Activated CD8-positive, alpha-beta memory T cell treated with anti-CD3 and anti-CD28 coated beads, Interleukin-2, amount 50 U/mL, for 48 hours (primary cell): ENCODE measurements around the gene MAML3.

Experiments
- DNase-seq: peaks from one replicate; pipeline ENCODE4 v3.0.0-alpha.2; 2020

Gene MAML3

GRCh38 chr4:140069066-140069465, 84.9 kb downstream of the MAML3 start:
- DNase-seq: no peak

- DNase-seq: no peak
Observed at GRCh38 chr4:140068271-140068670, 85.7 kb downstream of the MAML3 start.

- DNase-seq: no peak
Observed at GRCh38 chr4:140066031-140066930, 87.7 kb downstream of the MAML3 start.

DNA sequence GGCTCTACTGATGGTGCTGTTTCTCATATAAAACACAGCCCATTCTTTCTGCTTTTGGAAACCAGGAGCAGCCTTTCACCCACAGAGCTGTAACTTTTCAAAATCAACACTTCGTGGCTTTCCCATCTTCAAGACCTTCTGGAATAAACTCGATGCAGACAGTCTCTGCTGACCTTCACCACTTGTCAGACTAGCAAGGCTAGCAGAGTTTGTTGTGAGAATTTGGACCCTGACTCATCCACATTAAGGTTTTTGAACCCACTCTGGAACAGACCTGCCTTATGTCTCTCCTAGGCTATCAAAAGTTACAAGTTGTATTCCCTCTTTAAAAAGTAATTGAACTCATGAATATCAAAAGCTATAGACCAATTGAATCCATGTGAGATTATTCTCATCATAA, 88.6 kb downstream of the MAML3 start:
- no peak for DNase-seq

DNA sequence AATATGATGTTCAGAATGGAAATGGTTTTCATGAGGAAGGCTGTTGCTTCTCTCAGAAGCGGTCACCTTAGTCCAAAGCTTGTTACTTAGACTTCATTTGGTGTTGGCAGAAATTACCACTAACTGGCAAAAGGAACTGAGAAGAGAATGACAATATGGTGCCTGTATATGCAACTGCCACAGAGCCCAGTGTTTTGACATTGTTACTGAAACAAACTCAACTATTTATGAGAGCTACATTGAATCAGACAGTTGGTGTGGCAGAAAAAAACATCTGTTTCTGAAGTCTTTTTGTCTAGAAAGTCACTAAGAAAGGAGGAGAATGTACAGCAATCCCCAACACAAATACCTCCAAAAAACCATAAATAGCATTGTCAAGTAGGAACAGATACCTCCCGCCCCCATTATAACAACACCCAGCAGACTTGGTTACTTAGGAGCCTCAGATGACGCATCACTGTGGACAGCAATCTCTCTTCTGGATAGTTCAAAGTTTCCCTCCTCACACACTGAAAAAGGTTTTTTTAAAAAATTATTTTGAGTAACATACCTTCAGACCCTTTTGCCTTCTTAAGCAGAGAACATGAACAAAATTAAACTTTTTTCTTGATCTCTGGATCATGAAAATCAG, 92.2 kb downstream of the MAML3 start:
- DNase-seq: no peak

DNA sequence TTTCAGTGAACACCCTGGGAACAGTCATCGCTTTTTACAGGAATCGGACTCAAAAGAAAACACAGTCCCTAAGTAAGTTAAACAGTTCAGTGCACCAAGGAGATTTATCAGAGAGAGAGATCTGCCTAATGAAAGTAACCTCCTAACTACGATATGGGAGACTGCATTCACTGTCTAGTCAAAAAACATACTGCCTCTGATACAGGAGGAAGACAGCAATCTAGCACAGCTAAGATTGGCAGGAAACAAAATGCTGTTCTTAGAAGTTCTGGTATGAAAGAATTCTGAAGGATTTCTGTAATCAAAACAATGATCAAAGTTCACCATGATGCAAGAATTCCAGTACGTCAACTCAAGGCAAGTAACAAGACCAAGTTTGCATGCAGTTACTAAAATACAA, 92.8 kb downstream of the MAML3 start:
- DNase-seq: no peak

DNA sequence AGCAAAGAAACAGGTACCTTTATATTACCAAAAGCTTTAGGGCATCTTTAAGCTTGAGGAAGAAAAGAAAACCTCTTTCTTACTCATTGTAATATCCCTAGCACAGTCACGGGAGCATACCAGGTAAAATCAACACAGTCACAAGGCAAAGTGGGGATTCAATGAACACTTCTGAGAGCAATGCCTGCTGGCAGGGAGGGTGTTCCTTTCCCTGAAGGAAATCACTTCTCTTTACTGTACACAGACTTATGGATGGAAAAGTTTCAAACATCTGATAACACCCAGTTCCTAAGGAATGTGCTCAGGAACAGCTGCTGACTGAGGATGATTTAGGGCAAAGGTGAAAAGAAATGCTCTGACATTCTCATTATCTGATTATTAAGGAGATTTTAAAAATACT, 94.8 kb downstream of the MAML3 start:
- no peak for DNase-seq

DNA sequence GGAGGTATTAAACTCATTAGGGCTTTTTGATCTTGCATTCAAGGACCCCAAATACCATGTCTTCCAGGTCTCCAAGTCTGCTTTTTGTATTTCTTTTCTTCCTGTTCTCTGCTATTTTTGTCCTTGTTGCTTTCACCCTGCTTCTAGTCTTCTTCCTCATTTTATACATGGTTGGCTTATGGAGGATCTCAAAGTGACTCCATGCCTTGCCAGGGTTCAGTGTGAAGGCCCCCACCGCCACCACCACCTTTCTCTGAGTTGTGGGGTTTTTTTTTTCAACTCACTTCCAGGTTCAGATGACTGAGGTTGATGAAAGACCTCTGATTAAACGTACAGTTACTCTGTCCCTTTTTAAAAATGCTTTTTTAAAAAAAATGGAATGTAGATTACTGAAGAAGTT, 96.3 kb downstream of the MAML3 start:
- no peak for DNase-seq

DNA sequence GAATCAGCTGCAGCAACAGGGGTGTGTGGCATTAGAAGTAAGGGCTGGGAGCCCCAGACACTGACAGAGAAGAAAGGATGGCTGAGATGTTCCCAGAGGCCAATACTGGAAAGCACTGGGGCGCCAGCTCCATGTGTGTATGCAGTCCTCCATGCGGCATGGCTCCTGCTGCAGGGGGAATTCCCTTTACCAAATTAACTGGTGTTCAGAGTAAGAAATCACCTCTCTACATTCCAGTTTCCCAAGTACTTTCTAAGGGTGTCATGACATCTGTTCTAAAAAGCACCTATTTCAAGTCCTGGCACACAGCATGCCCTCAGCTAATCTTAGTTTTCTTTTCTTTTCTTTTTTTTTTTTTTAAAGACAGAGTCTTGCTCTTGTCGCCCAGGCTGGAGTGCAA, 98.0 kb downstream of the MAML3 start:
- DNase-seq: no peak

GRCh38 chr4:140054861-140055260, 99.1 kb downstream of the MAML3 start:
- no peak for DNase-seq

- no peak for DNase-seq
Observed at GRCh38 chr4:140053185-140053584, 100.8 kb downstream of the MAML3 start.

- no peak for DNase-seq
Observed at GRCh38 chr4:140052050-140052449, 101.9 kb downstream of the MAML3 start.

DNA sequence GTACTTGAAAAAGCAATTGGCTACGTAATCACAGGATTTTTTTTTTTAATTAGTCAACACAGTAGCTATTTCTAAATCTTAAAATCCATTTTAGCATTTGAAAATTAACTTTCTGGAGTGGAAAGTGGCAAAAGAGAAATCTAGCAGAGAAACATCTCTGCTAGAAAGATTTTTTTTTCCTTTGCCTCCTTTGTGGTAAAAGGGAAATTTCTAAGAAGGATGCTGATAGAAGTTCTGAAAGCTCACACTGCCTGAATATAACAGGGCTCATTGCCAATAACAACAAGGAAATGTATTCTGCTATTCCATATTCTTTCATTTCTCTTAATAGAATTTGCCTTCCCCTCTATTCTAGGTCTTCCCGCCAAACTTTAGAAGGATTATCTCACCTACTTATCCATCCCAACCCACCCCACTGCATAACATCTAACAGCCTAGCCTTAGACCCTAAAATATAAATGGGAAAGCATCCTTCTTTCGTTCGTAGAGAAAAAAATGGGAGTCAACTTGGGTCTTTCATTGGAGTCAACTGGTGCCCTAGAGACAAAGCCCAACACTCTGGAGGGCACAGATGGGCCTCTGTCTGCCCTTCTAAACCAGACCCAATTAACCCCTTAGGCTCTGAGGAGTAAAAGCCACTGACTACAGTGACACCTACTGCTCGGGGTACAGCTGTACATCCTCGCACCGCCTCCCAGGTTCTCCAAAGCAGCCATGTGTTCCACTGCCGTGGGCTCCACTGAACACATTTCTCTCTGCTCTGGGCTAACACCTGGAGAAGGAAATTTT, 103.9 kb downstream of the MAML3 start:
- no peak for DNase-seq

- peak; percentile 60 for DNase-seq
Observed at GRCh38 chr4:140049024-140049848, 104.7 kb downstream of the MAML3 start.

DNA sequence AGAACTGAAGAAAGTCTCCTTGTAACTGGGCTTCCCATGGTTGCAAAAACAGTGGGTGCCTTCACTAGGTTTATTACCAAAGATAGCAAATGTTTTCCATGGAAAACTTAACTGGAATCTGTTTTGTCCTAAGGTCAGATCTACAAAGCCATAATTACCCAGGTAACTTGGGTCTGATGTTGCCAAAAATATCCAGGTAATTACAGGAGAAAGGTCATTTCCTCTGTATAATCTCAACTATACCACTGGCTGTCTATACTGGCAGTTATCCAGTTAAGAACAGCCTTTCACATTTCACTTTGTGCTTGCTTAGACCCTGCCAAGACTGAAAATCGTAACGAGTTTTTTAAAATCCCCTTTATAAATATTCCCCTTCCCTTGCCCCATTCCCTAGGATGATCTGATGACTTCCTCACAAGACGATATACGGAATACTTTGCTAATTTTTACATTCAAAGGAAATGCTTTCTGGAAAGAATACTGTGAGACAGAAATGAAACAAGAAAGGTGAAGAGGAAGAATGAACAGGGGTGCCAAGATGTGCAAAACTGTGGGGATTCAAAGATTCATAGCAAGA, 105.5 kb downstream of the MAML3 start:
- DNase-seq: no peak

DNA sequence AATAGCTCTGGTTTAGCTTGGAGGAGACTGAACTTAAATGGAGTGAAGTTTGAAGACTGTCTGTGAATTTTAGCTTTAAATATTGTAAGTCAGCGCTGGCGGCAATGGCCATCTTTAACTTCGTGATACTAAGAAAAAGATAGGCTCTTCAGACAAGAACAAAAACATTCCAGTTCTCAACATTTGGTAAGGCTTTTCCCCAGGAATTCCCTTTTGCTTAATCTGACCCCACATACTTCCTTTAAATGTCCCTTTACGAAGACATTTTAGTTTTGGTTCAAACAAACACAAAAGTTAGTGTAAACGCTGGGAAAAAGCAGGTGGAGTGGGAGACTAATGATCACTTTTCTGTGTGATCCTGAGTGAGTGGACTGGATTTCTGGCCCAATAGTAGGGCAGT, 106.2 kb downstream of the MAML3 start:
- no peak for DNase-seq

DNA sequence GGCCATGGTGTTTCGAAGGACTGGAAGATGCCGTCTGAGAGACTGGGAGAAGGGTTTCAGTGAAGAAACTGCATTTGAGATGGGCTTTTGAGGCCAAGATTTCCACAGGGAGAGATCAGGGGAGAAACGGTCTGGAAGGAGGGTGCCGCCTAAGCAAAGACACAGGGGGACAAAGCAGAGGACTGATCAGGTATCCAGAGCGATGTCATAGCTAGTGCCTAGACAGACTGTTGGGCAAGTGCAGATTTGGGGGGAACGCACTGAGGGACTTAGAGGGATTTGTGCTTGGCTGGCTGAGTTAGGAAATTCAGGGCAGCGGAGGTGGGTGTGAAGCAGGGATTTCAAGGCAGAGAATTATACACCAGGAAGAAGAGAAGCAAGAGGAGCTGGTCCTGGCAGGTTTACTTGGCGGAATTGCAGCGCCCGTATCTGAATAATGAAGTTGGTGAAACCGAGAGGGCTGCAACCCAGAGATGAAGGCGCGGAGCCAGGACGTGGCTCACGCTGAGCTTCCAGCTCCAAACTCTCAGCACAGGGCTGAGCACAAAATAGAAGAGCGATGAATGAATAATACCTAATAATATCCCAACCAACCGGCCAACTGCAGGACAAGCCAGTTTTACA, 106.9 kb downstream of the MAML3 start:
- no peak for DNase-seq

GRCh38 chr4:140046543-140046942, 107.4 kb downstream of the MAML3 start:
- DNase-seq: no peak

DNA sequence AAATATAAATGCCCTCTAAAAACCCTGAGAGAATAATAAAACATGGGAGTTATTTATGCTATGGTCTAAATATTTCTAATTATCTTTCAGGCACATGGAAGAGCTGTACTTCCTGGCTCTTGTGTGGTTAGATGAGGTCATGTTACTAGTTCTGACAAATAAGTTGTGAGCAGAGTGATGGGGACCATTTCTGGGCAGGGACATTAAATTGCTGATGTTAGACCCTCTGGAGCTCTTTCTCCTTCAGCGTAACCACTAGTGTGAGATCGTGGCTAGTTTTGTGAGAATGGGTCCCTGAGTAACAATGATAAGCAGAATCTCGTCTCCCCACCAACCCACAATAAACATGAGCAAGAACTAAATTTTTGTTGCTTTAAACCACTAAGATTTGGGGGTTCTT, 108.0 kb downstream of the MAML3 start:
- DNase-seq: no peak

DNA sequence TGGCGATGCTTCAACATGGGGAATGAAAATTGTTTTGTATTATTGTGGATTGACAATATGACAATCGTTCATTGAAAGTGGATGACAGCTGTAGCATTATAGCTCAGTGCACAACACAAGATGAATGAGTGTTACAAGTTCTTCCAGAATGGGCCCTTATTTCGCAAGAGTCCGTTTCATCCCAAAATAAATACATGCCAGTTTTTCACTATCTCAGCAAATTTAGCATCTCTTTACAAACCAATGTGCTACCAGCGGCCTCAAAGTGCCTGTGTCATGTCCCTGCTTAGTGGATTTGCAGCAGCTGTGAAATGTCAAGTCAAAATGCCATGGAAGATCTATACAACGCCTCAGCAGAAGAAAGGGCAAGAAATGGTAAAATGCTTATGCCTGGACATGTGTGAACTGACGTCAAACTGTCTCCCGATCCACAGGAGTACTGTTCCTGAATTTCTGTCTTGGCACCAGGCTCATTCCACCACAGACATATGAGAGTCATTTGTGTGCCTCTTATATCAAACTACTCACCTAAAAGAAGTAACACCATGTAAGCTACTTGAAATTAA, 109.6 kb downstream of the MAML3 start:
- no peak for DNase-seq

GRCh38 chr4:140042634-140043033, 111.3 kb downstream of the MAML3 start:
- DNase-seq: no peak
